SK-N-SH treated with all-trans-retinoic acid at 6 μM for 48 hours (cell line): ENCODE measurements around the gene ATG12.

Source experiments
- TCF4 ChIP-seq: fragments of 250-450 bp; sonication (Bioruptor Pico); IDR thresholded peaks from 2 replicates; pipeline ENCODE4 v1.8.0; 2021; ENCODE audit warnings: mild to moderate bottlenecking, moderate library complexity, borderline replicate concordance
- TOX ChIP-seq: fragments of 250-450 bp; sonication (Bioruptor Pico); IDR thresholded peaks from 2 replicates; pipeline ENCODE4 v1.8.0; 2021; ENCODE audit warnings: mild to moderate bottlenecking, moderate library complexity, borderline replicate concordance
- ZNF70 ChIP-seq: fragments of 450-650 bp; formaldehyde crosslinking; IDR thresholded peaks from 2 replicates; pipeline ENCODE4 v1.5.0; 2020; ENCODE audit warnings: mild to moderate bottlenecking, moderate library complexity
- TF ChIP-seq, protein P1 (sequence below): fragments of 250-450 bp; sonication (Bioruptor Pico); IDR thresholded peaks from 2 replicates; pipeline ENCODE4 v1.5.1; 2021; ENCODE audit warnings: mild to moderate bottlenecking, moderate library complexity

DNA sequence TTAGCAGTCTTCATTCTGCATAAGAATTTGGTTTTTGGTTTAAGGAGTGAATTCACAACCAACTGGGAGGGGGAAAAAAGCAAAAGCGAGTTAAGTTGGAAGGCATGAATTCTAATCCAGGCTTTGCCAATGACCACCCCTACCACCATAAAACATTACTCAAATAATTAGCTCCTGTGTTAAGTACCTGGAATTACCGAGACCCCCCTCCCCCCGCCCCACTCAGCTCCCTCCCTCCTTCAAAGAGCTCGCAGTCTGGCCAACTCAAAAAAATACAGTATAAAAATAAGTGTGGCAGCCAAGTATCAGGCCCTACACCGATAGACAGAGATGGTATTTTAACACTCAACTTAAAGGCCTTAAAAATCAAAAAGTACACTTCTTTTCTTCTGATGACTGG, 492 bp downstream of the ATG12 start:
- TF ChIP-seq, protein P1, sequence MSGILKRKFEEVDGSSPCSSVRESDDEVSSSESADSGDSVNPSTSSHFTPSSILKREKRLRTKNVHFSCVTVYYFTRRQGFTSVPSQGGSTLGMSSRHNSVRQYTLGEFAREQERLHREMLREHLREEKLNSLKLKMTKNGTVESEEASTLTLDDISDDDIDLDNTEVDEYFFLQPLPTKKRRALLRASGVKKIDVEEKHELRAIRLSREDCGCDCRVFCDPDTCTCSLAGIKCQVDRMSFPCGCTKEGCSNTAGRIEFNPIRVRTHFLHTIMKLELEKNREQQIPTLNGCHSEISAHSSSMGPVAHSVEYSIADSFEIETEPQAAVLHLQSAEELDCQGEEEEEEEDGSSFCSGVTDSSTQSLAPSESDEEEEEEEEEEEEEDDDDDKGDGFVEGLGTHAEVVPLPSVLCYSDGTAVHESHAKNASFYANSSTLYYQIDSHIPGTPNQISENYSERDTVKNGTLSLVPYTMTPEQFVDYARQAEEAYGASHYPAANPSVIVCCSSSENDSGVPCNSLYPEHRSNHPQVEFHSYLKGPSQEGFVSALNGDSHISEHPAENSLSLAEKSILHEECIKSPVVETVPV (CRISPR knock-in tag): no peak
- TF ChIP-seq ZNF70 (CRISPR knock-in tag) (no peak), TCF4 (CRISPR knock-in tag) (no peak), TOX (CRISPR knock-in tag) (no peak)
